NK-92 treated with Interleukin-12 subunit alpha and Interleukin-12 subunit beta, amount 100 ng/mL, for 24 hours (cell line): ENCODE measurements around the gene P4HB.

ENCODE experiments used
- DNase-seq: peaks from one replicate; lab custom pipeline; 2025; lab: John Stamatoyannopoulos, UW

The P4HB gene

DNA sequence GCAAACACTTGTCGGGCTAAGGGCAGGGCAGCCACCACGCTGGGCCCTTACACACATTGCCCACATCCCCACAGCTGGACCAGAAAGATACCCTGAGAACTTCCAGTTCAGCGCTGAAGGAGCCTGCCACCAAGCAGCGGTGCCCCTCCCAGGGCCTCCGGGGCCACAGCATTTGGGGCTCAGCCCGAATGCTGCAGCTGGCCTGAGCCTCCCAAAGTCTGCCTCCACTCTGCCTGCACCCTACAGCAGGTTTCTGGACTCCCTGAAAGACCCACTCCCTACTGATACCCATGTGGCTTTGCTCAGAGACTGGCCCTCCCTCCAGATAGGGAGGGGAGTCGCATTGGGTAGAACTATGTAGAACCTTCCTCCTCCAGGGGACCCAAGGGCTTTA, 28.8 kb downstream of the P4HB start:
- DNase-seq, result no peak

DNA sequence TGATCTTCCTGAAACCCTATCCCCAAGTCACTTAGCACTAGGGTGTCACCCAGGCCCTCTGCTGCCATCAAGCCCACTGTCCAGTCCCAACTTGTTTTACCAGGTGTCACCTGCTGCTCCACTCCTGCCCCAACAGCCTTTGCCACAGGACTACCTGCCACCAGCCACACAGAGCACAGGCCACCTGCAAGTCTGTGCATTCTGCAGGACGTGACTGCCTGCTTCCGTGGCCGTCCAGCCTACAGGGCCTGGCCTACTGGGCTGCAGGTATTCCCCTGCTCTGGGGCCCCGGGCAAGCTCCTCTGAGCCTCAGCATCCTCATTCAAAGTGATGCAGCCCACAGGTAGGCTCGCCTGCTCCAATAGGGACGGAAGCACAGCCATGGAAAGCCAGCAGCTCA, 30.5 kb downstream of the P4HB start:
- DNase-seq, result no peak

DNA sequence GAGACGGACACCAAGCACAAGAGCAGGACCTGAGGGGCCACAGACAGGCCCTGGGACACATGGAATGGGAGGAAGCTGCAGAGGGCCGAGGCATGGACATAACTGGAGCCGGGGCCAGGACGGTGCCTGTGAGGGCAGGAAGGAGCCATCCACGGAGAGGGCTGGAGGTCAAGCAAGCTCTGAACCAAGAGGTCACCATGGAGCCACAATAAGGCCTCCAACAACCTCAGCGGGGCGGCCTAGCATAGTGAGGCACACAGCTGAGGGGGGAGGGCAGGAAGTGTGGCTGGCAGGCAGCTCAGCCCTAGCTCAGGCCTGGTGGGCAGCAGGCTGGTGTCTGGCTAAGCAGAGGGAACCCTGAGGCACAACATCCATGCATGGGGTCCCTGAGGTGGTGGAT, 31.7 kb downstream of the P4HB start:
- no peak for DNase-seq

DNA sequence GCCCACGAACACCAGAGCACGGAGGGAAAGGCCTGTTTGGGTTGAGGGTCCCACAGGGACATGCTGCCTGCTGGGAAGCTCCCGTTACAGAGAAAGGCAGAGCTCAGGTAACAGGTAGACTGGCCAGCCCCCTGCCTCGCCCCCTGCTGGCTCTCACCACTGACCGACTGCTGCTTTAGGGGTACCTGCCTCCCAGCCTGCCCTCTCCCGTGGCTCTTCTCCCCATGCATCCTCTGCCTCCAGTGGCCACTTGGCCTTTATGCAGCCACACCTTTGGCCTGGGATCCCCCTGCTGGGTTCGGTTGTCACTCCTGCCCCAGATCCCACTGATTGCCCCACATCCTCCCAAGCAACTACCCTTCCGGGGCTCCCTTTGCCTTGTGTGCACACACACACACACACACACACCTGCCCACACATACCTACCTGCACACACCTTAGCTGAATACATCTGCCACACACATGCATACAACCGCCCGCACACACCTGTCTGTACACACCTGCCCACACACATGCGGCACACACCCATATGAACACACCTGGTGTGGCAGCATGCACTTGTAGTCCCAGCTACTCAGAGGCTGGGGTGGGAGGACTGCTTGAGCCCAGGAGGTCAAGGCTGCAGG, 34.4 kb downstream of the P4HB start:
- no peak for DNase-seq

DNA sequence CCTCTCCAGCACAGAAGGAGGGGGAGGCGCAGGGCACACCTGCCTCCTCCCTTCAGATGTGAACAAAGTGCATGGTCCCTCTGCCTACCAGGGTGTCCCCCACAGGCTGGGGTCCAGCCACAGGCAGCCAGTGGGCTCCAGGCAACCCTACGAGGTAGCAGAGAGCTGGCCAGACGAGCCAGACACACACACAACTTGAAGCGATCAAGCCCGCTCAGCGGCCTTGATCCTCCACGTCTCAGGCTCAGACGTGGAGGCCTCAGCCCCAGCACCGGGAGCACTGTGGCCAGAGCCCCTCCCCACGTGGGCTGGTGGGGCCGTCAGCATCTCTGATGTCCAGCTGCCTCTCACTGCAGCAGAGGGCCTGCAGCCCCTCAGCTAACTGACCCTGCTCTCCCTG, 35.7 kb downstream of the P4HB start:
- DNase-seq, result no peak

DNA sequence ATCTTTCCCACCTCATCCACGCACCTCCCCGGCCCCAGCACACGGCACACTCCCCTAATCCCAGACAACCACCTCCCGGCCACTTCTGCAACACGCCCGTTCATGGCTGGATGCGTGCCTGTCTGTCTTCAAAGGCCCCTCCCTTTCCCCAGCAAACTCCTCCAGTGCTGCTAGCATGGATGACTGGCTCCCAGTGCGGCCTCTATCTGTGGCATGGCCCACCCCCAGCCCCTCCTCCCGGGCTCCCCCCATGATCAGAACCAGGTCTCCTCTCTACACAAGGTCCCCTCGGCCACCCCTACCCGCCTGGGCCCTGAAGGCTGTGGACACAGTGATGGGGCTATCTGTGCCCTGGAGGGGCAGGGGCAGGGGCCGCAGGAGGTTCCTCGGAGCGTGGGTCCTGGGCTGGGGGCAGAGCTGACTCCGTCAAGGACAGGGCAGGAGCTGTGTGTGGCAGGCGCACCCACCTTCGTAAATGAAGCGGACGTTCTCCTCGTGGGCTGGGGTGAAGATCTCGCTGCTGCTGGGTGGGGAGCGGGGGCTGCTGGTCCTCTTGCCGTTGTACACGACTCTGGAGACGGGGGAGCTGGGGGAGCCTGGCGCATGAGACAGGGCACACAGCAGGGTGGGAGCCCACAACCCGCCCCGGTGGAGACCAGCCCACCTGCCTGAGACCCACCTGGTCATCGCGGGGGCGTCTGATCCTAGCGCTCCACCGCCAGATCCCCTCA, 36.4 kb downstream of the P4HB start:
- no peak for DNase-seq

DNA sequence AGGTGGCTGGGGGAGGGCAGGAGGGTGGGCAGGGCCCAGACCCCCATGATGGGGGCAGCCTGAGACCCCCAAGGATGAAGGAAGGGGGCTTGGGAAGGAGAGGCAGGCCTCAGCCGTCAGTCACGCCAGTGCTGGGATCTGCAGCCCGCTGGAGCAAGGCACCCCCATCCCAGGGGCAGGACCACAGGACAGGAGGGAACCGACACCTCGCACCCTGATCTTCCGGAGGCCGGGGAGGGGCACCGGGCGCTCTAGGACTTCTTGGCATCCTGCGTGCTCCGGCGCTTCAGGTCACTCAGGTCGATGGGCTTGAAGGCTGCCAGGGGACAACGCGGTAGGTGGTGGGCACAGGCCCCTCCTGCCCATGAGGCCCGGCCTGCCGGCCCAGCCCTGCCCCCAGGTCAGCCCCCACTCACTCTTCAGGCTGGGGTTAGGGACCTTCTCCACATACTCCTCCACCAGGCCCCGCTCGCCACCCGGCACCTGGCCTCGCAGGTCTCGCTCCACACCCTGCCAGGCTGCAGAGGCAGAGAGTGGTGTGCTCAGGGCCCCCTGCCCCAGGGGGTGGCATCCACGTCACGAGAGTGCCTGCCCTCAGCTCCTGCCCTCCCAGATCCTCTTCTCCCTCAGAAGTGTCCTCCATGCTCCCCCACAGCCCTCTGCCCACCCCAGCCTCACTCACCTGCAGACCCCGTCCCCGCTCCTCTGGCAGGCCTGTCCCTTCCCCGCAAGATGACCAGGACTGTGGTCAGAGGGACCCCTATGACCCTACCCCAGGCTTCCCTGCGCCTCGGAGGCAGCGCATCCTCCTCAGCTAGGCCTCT, 37.1 kb downstream of the P4HB start:
- no peak for DNase-seq

DNA sequence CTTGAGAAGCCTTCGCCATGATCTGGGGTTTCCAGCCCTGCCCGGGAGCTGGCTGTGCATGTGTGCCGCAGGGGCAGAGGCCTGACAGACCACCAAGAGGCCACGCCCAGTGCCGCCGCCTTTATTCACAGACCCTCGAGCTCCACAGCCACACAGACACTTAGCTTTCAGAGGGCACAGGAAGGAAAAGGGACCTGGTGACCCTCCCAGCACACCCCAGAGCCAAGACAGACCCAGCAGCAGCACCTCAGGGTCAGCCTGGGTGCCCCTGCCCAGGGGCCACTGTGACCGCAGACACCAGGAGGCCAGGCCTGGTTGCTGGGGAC, 38.1 kb downstream of the P4HB start:
- DNase-seq, result no peak

DNA sequence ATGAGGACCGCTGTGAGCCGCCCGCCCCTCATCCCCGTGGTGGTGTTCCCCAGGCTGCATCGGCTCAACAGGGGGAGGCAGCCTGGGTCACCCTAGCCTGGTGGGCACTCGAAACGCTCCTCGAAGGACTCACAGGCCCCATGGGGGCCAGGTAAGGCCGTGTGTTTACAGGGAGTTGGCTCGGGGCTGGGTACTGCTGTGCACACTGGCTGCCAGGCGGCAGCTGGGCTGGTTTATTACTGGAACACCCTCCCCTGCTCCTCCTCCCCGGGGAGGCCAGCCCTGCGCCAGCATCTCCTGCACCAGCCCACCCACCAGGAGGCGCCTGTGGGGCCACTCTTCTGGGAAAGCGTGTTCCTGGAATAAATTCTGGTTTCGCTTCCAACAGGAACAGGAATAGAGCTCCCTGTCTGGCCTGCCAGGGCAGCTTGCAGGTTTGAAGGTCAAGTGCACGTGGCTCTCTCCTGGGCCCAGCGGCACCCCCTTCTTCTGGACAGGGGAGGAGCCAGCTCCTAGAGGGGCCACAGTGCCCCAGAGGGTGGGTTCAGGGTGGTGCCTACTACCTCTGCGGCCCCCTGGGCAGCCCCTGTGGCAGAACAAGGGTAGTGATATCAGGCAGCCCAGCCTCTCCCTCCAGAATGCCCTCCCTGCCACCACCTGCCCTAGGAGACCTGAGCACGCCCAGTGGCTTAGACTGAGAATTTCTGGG, 38.6 kb downstream of the P4HB start:
- DNase-seq, result no peak

DNA sequence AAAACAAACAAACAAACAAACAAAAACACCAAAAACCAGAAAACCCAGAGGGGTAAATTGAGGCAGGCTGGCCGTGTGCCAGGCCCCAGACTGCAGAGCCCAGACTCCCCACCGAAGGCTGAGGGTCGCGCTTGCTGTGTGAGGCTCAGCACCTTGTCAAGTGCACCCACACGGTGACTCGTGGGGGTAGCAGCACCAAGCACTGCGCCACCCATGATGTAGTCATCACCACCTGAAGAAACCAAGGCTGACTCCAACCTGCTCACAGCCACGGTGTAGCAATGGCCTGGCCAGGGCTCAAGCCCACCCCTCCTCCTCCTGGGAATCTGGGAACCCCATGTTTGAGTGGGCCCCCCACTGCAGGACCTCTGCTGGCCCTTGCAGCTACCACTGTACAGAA, 39.2 kb downstream of the P4HB start:
- DNase-seq, result no peak

DNA sequence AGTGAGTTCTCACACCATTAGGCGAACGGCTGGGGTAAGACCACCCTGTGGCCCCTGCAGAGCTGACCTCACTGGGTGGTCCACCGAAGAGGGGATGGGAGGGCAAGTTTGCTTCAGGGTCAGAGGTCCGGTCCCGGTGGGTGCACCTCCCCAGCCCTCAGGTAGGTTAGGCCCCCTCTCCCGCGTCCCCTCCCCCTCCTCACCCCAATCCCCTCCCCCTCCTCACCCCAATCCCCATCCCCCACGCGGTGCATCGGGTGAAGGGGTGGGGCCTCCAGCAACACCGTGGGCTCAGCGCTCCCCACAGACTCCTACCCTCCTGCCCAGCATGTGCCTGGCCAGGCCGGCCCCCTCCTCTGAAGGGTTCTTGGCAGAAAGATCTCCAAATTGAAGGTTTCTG, 40.6 kb downstream of the P4HB start:
- DNase-seq, result no peak

DNA sequence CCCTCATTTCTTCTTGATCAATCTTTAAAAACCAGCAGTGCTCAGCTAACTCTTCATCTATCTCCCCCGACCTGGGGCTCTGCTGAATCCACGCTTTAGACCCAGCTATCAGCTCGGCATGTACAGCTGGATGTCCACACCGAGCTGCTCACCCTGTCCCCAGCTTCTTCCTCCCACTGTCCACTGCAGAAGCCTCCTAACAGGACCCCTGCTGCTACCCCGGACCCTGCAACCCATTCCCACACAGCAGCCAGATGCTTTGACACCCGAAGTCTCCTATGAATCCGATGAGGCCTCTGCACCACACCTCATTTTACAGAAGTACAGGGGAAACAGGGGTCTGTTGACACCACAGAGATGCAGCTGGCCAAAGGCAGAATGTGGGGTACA, 42.6 kb downstream of the P4HB start:
- no peak for DNase-seq

DNA sequence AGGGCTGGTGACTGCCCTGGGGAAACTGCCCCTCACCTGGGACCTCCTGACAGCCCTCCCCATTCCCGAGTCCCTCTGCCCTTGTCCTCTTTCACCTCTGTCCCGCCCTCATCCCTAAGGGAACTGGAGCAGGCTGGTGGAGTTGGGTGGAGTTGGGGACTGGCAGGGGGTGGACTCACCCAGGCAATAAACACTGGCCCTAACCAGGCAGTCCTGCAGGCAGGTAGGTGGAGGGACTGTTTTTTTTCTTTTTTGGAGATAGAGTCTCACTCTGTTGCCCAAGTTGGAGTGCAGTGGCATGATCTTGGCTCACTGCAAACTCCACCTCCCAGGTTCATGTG, 44.7 kb downstream of the P4HB start:
- no peak for DNase-seq

DNA sequence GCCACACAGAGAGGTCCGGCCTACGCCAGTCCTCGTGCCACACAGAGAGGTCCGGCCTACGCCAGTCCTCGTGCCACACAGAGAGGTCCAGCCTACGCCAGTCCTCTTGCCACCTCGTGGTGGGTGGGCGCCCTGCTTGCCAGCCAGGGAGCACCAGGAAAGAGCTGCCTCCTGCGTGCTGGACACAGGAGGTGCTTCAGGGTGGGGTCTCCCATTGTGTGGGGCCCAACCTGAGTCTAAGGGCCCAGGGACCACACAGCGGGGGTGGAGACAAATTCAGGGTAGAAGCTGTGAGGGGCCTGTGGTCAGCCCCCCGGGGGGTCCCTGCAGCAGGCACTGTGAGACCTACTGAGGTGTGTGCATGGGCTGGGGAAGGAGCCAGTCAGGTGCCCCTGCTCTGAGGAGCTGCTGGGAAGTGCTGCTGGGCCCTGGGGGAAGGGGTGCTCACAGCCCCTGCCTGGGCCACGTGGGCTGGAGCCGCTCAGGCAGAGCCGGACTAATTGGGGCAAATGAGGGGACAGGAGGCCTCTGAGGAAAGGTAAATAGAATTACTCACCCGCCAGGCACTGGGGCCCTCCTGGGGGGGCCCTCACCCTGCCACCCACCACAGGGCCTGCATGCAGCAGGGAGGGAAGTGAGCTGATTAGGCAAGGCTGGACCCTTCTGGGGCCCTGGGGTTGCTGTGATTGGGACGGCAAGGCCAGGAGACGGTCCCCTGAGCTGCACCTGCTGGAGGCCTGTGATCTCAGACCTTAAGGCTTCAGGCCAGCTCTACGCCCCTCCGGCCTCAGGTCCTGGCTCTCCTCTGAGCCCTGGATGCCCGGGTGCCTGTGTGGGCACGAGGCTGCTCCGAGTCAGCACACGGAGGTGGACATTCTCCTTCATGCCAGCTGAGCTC, 45.3 kb downstream of the P4HB start:
- DNase-seq, result no peak

DNA sequence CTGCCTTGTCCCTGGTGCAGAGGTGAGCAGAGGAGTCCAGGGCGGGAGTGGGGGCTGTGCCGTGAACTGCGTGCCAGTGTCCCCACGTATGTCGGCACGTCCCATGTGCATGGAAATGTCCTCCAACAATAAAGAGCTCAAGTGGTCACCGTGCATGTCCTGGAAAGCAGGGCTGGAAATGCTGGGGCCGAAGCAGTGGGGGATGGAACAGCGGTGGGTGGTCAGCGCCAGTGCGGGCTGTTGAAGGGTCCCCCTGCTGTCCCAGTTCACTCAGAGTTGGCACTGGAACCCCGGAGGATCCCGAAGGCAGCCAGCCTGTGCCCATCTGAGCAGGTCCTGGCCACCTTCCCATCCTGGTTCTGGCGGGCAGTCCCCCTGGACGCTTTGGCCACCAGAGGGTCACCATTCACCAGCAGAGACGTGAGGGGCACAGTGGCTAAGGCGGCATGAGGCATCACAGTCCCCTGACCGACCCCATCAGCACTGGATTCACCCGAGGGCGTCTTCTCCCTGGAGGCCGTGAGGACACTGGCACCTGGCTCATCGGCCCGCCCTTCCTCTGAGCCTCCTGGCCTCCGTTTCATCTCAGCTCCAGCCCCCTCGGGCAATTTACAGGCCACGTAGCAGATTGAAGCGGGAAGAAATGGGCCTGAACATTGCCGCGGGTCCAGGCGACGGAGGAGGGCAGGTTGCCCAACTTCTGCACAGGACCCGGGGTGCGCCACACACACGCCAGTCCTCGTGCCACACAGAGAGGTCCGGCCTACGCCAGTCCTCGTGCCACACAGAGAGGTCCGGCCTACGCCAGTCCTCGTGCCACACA, 46.3 kb downstream of the P4HB start:
- no peak for DNase-seq

DNA sequence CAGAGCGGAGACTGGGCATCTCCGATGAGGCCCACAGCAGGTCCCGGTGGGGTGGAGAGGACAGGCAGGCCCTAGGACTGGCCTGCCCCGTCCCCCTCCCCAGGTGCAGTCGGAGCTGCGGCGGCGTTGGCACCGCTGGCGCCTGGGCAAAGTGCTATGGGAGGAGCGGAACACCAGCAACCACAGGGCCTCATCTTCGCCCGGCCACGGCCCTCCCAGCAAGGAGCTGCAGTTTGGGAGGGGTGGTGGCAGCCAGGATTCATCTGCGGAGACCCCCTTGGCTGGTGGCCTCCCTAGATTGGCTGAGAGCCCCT, 47.0 kb downstream of the P4HB start:
- no peak for DNase-seq

DNA sequence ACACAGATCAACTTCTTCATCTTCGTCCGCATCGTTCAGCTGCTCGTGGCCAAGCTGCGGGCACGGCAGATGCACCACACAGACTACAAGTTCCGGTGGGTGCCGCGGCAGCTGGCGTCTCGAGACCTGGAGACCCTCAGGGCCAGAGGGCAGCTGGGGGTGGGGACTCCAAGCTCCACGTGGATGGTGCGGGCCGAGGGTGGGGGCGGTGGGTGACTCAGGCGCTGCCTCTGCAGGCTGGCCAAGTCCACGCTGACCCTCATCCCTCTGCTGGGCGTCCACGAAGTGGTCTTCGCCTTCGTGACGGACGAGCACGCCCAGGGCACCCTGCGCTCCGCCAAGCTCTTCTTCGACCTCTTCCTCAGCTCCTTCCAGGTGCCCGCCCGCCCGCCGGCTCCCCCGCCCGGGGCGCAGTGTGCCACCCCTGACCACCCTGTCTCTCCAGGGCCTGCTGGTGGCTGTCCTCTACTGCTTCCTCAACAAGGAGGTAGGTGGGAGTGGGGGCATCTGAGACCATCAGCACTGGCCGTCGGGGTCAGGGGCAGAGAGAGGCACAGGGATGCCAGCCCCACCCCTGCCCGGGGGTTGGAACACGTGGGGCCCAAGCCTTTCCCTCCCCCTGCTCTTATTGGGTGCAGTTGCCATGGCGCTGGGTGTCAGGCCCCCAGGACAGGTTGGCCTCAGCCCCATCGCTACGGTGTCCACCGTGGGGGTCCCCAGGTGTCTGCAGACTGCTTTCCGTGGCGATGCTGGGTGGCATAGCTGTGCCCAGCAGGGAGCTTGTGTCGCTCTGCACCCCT, 47.6 kb downstream of the P4HB start:
- DNase-seq, result no peak

DNA sequence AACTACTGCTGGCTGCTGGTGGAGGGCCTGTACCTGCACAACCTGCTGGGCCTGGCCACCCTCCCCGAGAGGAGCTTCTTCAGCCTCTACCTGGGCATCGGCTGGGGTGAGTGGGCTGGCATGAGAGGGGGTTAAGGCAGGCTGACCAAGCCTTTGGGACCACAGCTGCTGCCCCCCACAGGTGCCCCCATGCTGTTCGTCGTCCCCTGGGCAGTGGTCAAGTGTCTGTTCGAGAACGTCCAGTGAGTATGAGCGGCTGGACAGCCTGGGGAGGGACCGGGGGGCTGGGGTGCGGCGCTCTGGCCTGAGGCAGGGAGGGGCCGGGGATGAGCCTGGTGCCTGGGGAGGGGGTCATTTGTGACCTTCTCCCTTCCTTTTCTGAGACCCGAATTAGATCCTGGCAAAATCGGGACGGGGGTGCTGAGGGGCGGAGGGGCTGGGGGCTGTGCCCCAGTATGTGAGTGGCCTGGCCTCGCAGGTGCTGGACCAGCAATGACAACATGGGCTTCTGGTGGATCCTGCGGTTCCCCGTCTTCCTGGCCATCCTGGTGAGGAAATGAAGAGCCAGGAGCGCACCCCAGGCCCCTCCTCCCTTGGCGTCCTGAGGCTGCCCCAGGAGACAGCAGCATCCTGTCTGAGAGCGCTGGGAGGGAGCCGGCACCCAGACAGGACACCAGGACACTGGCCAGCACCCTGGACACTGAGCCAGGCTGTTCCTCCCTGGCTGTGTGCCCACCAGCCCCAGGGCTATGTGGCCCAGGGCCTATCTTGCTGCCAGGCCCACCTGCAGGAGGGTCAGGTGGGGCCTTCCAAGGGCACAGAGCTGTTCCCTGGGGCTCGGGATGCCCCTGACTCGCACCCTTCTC, 48.4 kb downstream of the P4HB start:
- DNase-seq, result no peak
